OCI-LY1 (cell line): ENCODE results near the gene MAGEB17.
"Not testable (repeated sequence)": the region's sequence is repeated elsewhere in the genome, so short reads cannot be mapped to it uniquely, and the experiment has no call there.

ENCODE experiments used
- H2AFZ ChIP-seq: fragments of 200-600 bp; sonication (generic), shearing (Covaris generic); 2 replicates; pipeline ENCODE4 v1.6.0; 2014; ENCODE audit warnings: antibody characterized with exemption, mild to moderate bottlenecking, low read length
- H3F3A ChIP-seq: fragments of 200-600 bp; sonication (generic), shearing (Covaris generic); 2 replicates; pipeline ENCODE4 v1.6.0; 2014; ENCODE audit warnings: mild to moderate bottlenecking, antibody characterized with exemption, low read length, moderate library complexity; ENCODE audit not compliant: insufficient read depth
- H3K27ac ChIP-seq: fragments of 200-600 bp; sonication (generic); 2 replicates; pipeline ENCODE4 v1.5.1; 2014; ENCODE audit warnings: low read length, mixed run types, mild to moderate bottlenecking, low read depth; ENCODE audit not compliant: poor library complexity, severe bottlenecking
- H3K27me3 ChIP-seq: fragments of 200-600 bp; sonication (generic); 2 replicates; pipeline ENCODE4 v1.6.0; 2014; ENCODE audit warnings: antibody characterized with exemption, mild to moderate bottlenecking, low read length, moderate library complexity; ENCODE audit not compliant: insufficient read depth
- H3K36me3 ChIP-seq: fragments of 200-600 bp; sonication (generic); 2 replicates; pipeline ENCODE4 v1.6.1; 2014; ENCODE audit warnings: mild to moderate bottlenecking, antibody characterized with exemption, low read length, moderate library complexity, mixed read lengths; ENCODE audit not compliant: insufficient read depth
- H3K4me1 ChIP-seq: fragments of 200-600 bp; sonication (generic); 2 replicates; pipeline ENCODE4 v1.5.1; 2014; ENCODE audit warnings: mild to moderate bottlenecking, low read length, moderate library complexity; ENCODE audit not compliant: insufficient read depth, severe bottlenecking
- H3K4me2 ChIP-seq: fragments of 200-600 bp; sonication (generic), shearing (Covaris generic); 2 replicates; pipeline ENCODE4 v1.6.1; 2014; ENCODE audit warnings: low read length
- H3K4me3 ChIP-seq: fragments of 200-600 bp; sonication (generic); 2 replicates; pipeline ENCODE4 v1.5.1; 2014; ENCODE audit warnings: low read length, low read depth, mild to moderate bottlenecking, mixed read lengths; ENCODE audit not compliant: poor library complexity, severe bottlenecking
- H3K79me2 ChIP-seq: fragments of 200-600 bp; shearing (Covaris generic); 2 replicates; pipeline ENCODE4 v1.6.1; 2016; ENCODE audit warnings: mixed run types, low read length, mixed read lengths; ENCODE audit not compliant: insufficient read depth
- H3K9ac ChIP-seq: fragments of 200-600 bp; sonication (generic), shearing (Covaris generic); 2 replicates; pipeline ENCODE4 v1.6.1; 2014; ENCODE audit warnings: mild to moderate bottlenecking, low read length, mixed read lengths
- H3K9me2 ChIP-seq: fragments of 200-600 bp; sonication (generic), shearing (Covaris generic); 2 replicates; pipeline ENCODE4 v1.6.1; 2014; ENCODE audit warnings: low read depth, mild to moderate bottlenecking, low read length, mixed read lengths
- H3K9me3 ChIP-seq: fragments of 200-600 bp; shearing (Covaris generic); 2 replicates; pipeline ENCODE4 v1.6.1; 2014; ENCODE audit warnings: low read length, mixed read lengths
- H4K20me1 ChIP-seq: fragments of 200-600 bp; sonication (generic), shearing (Covaris generic); 2 replicates; pipeline ENCODE4 v1.6.0; 2016; ENCODE audit warnings: mild to moderate bottlenecking, low read length; ENCODE audit not compliant: insufficient read depth
- EZH2 ChIP-seq: fragments of 200-600 bp; sonication (generic), shearing (Covaris generic); IDR thresholded peaks from 2 replicates; pipeline ENCODE4 v1.8.0; 2017; ENCODE audit warnings: borderline replicate concordance, mixed run types, mild to moderate bottlenecking, antibody characterized with exemption, low read length, moderate library complexity, mixed read lengths
- TF ChIP-seq, protein P1 (sequence below): fragments of 200-600 bp; sonication (generic), shearing (Covaris generic); IDR thresholded peaks from 2 replicates; pipeline ENCODE4 v1.5.1; 2017; ENCODE audit warnings: mild to moderate bottlenecking, antibody characterized with exemption, low read length, moderate library complexity, mixed read lengths

The MAGEB17 gene

GRCh38 chrX:16160729-16161128 is 6.6 kb upstream of the MAGEB17 start:
- Histone ChIP-seq H3K79me2 (no peaks in the 10 kb centered on the region), H3K36me3 (no peaks in the 10 kb centered on the region), H3K9me3 (no peaks in the 10 kb centered on the region), H4K20me1 (no peaks in the 10 kb centered on the region), H3K4me2 (no peak overlapping the region), H3K9ac (no peak overlapping the region), H3K4me3 (no peak overlapping the region), H3K27ac (no peak overlapping the region), H2AFZ (no peak overlapping the region), H3K4me1 (no peaks in the 10 kb centered on the region), H3K9me2 (no peaks in the 10 kb centered on the region), H3F3A (no peaks in the 10 kb centered on the region), H3K27me3 (no peaks in the 10 kb centered on the region)
- TF ChIP-seq, protein P1, sequence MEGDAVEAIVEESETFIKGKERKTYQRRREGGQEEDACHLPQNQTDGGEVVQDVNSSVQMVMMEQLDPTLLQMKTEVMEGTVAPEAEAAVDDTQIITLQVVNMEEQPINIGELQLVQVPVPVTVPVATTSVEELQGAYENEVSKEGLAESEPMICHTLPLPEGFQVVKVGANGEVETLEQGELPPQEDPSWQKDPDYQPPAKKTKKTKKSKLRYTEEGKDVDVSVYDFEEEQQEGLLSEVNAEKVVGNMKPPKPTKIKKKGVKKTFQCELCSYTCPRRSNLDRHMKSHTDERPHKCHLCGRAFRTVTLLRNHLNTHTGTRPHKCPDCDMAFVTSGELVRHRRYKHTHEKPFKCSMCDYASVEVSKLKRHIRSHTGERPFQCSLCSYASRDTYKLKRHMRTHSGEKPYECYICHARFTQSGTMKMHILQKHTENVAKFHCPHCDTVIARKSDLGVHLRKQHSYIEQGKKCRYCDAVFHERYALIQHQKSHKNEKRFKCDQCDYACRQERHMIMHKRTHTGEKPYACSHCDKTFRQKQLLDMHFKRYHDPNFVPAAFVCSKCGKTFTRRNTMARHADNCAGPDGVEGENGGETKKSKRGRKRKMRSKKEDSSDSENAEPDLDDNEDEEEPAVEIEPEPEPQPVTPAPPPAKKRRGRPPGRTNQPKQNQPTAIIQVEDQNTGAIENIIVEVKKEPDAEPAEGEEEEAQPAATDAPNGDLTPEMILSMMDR = no peak
- TF ChIP-seq EZH2 = no peak

- not testable (repeated sequence) for H3K4me1 ChIP-seq, H3F3A ChIP-seq, H3K9ac ChIP-seq, H3K36me3 ChIP-seq, H3K4me2 ChIP-seq, H3K79me2 ChIP-seq, H4K20me1 ChIP-seq, H3K27me3 ChIP-seq, H3K27ac ChIP-seq, H2AFZ ChIP-seq, H3K4me3 ChIP-seq, H3K9me3 ChIP-seq, H3K9me2 ChIP-seq
Observed at GRCh38 chrX:16161173-16161572, 6.1 kb upstream of the MAGEB17 start.

GRCh38 chrX:16162391-16162790 is 4.9 kb upstream of the MAGEB17 start:
- no peak overlapping the region for H2AFZ ChIP-seq
- H3K4me1 ChIP-seq = no peaks in the 10 kb centered on the region
- H3K27me3 ChIP-seq = no peaks in the 10 kb centered on the region
- no peak overlapping the region for H3K4me2 ChIP-seq
- H3K79me2 ChIP-seq = no peaks in the 10 kb centered on the region
- H3K4me3 ChIP-seq = no peak overlapping the region
- H3K9ac ChIP-seq = no peak overlapping the region
- H3K9me3 ChIP-seq = no peaks in the 10 kb centered on the region
- H3K27ac ChIP-seq = no peak overlapping the region
- H3F3A ChIP-seq = no peaks in the 10 kb centered on the region
- no peak for TF ChIP-seq EZH2
- TF ChIP-seq, protein P1 = no peak
- no peaks in the 10 kb centered on the region for H3K9me2 ChIP-seq
- no peaks in the 10 kb centered on the region for H4K20me1 ChIP-seq
- H3K36me3 ChIP-seq = no peaks in the 10 kb centered on the region

- H3K4me1 ChIP-seq = no peaks in the 10 kb centered on the region
- H2AFZ ChIP-seq = no peak overlapping the region
- no peak overlapping the region for H3K4me2 ChIP-seq
- no peaks in the 10 kb centered on the region for H3K79me2 ChIP-seq
- TF ChIP-seq EZH2 = no peak
- TF ChIP-seq, protein P1 = no peak
- no peaks in the 10 kb centered on the region for H3K9me2 ChIP-seq
- H3K9me3 ChIP-seq = no peaks in the 10 kb centered on the region
- no peaks in the 10 kb centered on the region for H3F3A ChIP-seq
- no peaks in the 10 kb centered on the region for H3K27me3 ChIP-seq
- H3K9ac ChIP-seq = no peak overlapping the region
- H3K36me3 ChIP-seq = no peaks in the 10 kb centered on the region
- no peaks in the 10 kb centered on the region for H4K20me1 ChIP-seq
- H3K27ac ChIP-seq = no peak overlapping the region
- H3K4me3 ChIP-seq = no peak overlapping the region
Observed at GRCh38 chrX:16164748-16165147, 2.5 kb upstream of the MAGEB17 start.
